Immature natural killer cell (primary cell): ENCODE data around the gene ZC3H7A. TPM values are rescaled to one million over a fixed set of nuclear protein-coding genes. Genes with fewer than 3 reads are reported as not detected.

Source experiments
- DNase-seq, 3 donors: peaks; one replicate each; pipeline ENCODE4 v3.0.0; 2022; ENCODE audit warnings: mixed read lengths in 1 of 3
- H3K27ac Mint-ChIP-seq, 6 donors: one replicate each; pipeline ENCODE4 v1.8.0; 2020; ENCODE audit warnings: mixed read lengths in 6 of 6, mild to moderate bottlenecking in 5 of 6, inconsistent platforms in 4 of 6, moderate library complexity in 3 of 6
- H3K27me3 Mint-ChIP-seq, 3 donors: one replicate each; pipeline ENCODE4 v1.8.0; 2020 to 2021; ENCODE audit warnings: low read depth in 3 of 3, mild to moderate bottlenecking in 3 of 3, mixed read lengths in 3 of 3, moderate library complexity in 3 of 3, inconsistent platforms in 1 of 3
- H3K36me3 Mint-ChIP-seq, 3 donors: one replicate each; pipeline ENCODE4 v1.8.0; 2020; ENCODE audit warnings: mixed read lengths in 3 of 3, inconsistent platforms in 2 of 3, mild to moderate bottlenecking in 2 of 3
- H3K4me1 Mint-ChIP-seq, 2 donors: one replicate each; pipeline ENCODE4 v1.8.0; 2020; ENCODE audit warnings: inconsistent platforms in 2 of 2, mild to moderate bottlenecking in 2 of 2, mixed read lengths in 2 of 2, moderate library complexity in 1 of 2
- H3K4me3 Mint-ChIP-seq, 5 donors: one replicate each; pipeline ENCODE4 v1.8.0; 2020; ENCODE audit warnings: mild to moderate bottlenecking in 5 of 5, mixed read lengths in 5 of 5, inconsistent platforms in 3 of 5, moderate library complexity in 3 of 5
- H3K9me3 Mint-ChIP-seq, 6 donors: one replicate each; pipeline ENCODE4 v1.8.0; 2020; ENCODE audit warnings: mild to moderate bottlenecking in 6 of 6, mixed read lengths in 6 of 6, inconsistent platforms in 4 of 6, moderate library complexity in 3 of 6
- polyA plus RNA-seq, 3 donors: library from polyadenylated mRNA; unstranded; fragments of 300-500 nt; fragmentation: Illumina TruSeq; gene quantifications; one replicate each; pipeline ENCODE4 v1.2.3, GENCODE V29; 2021

ZC3H7A gene
- polyA plus RNA-seq, 3 donors from 2014 or later = 20.3 to 34.2 (median 29.2) TPM

DNA sequence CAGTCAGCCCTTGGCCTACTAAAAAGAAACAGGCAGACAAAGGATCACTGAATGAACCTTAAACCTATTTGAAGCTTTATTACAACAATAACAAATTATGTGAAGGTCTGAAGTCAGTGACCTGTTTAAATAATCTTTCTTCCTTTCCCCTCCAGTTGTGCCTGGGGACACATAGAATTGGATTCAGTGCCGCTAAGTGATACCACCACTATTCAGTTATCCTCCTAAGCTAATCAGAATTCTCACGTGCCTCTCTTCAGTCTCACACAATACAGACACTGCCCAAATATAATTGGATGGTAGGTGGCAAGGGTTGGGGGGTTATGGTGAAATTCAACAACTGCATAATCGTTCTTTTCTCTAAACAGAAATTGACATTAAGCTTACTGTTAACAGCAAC lies 65.8 kb downstream of the ZC3H7A start:
- peak overlapping the region in 1 of 6 donors; percentile 45 for H3K27ac Mint-ChIP-seq
- peaks cover 21 to 44% (median 26%) of the 10 kb centered on the region in 3 donors for H3K36me3 Mint-ChIP-seq
- H3K9me3 Mint-ChIP-seq = no peaks in the 10 kb centered on the region
- no peak for DNase-seq
- no peaks in the 10 kb centered on the region for H3K27me3 Mint-ChIP-seq
- peaks cover 16 to 50% of the 10 kb centered on the region in 2 donors for H3K4me1 Mint-ChIP-seq
- no peak overlapping the region for H3K4me3 Mint-ChIP-seq

DNA sequence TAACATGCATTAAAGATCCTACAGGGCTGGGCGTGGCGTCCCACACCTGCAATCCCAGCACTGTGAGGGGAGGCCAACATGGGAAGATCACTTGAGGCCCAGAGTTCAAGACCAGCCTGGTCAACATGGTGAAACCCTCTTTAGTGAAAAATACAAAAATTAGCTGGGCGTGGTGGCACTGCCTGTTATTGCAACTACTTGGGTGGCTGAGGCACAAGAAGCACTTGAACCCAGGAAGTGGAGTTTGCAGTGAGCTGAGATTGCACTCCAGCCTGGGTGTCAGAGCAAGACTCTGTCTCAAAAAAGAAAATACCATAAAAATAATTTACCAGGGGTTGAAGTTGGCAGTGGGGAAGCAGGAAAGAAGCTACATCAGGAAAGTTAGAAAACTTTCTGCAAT lies 67.3 kb downstream of the ZC3H7A start:
- Mint-ChIP-seq H3K36me3 (peaks cover 18 to 40% (median 25%) of the 10 kb centered on the region in 3 donors), H3K4me3 (no peak overlapping the region)

DNA sequence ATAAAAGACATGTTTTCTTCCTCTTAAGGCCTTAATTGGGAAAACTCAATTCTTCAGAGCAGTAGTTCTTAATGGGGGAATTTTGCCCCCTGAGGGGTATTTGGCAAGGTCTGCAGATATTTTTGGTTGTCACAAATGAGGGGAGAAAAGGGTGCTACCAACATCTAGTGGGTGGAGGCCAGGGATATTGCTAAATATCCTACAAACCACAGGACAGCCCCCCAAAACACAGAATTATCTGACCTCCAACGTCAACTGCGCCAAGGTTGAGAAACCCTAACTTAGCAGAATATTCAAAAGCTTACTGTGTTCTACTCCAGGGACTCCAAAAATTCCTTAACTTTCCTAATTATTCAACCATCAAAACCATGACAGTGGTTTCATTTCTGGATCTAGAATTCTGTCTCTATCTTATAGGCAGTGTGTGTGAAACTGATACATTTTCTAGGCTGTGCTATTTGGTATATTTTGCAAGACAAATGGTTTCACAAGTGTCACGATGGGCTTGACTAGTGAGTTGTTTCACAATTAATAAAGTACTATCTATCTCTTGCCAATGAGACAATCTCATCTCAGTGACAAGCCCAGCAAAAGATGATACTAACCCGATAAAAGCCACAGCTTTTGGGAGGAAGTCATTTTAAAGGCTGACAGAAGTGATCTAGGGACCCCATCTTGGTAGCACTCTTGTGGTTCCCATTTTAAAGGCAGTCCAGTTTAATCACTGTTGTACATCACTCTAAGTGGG lies 69.1 kb downstream of the ZC3H7A start:
- no peaks in the 10 kb centered on the region for H3K27me3 Mint-ChIP-seq
- DNase-seq = no peak
- H3K4me1 Mint-ChIP-seq = peaks cover 16 to 46% of the 10 kb centered on the region in 2 donors
- no peak overlapping the region for H3K4me3 Mint-ChIP-seq
- peaks cover 11 to 45% (median 26%) of the 10 kb centered on the region in 3 donors for H3K36me3 Mint-ChIP-seq
- no peaks in the 10 kb centered on the region for H3K9me3 Mint-ChIP-seq
- H3K27ac Mint-ChIP-seq = peak overlapping the region in 1 of 6 donors; percentile 40

More for the DNA sequence above, 67.3 kb downstream of the ZC3H7A start:
- H3K27me3 Mint-ChIP-seq = no peaks in the 10 kb centered on the region
- H3K9me3 Mint-ChIP-seq = no peaks in the 10 kb centered on the region
- peaks cover 16 to 48% of the 10 kb centered on the region in 2 donors for H3K4me1 Mint-ChIP-seq
- DNase-seq = no peak
- H3K27ac Mint-ChIP-seq = no peak overlapping the region

DNA sequence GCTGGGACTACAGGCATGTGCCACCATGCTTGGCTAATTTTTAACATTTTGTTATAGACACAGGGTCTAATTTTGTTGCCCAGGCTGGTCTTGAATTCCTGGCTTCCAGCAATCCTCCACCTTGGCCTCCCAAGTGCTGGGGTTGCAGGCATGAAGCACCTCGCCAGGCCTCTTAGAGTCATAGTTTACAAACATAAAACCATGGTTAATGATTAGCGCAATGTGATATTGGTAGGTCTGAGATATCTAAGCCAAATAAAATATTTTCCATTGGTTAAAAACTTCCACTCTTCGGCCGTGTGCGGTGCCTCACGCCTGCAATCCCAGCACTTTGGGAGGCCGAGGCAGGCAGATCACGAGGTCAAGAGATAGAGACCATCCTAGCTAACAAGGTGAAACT lies 71.0 kb downstream of the ZC3H7A start:
- Mint-ChIP-seq H3K27ac (no peak overlapping the region), H3K4me3 (no peak overlapping the region), H3K4me1 (peaks cover 16 to 47% of the 10 kb centered on the region in 2 donors), H3K27me3 (no peaks in the 10 kb centered on the region), H3K9me3 (no peaks in the 10 kb centered on the region), H3K36me3 (peaks cover 17 to 39% (median 23%) of the 10 kb centered on the region in 3 donors)
- DNase-seq = no peak

DNA sequence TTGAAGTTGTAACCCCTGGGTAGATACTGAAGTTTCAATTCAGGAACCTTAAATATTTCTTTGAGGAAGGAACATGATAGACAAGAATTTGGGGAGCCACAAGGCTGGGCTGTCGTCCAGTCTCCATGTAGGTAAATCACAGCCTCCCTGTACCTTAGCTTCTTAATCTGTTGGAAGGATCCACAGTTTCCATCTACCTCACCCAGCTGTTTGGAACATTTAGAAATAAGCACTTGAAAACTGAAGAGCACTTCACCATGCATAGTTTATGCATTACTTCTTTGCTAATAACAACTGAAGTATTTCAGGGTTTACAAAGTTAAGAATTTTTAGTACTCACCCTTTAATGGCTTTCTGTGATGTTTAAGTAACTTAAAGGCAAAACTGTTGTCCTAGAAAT lies 71.6 kb downstream of the ZC3H7A start:
- peak overlapping the region in 1 of 6 donors; percentile 35 for H3K27ac Mint-ChIP-seq
- no peak overlapping the region for H3K4me3 Mint-ChIP-seq
- peaks cover 17 to 39% (median 21%) of the 10 kb centered on the region in 3 donors for H3K36me3 Mint-ChIP-seq
- peaks cover 16 to 44% of the 10 kb centered on the region in 2 donors for H3K4me1 Mint-ChIP-seq
- DNase-seq = no peak
- H3K9me3 Mint-ChIP-seq = no peaks in the 10 kb centered on the region
- no peaks in the 10 kb centered on the region for H3K27me3 Mint-ChIP-seq

DNA sequence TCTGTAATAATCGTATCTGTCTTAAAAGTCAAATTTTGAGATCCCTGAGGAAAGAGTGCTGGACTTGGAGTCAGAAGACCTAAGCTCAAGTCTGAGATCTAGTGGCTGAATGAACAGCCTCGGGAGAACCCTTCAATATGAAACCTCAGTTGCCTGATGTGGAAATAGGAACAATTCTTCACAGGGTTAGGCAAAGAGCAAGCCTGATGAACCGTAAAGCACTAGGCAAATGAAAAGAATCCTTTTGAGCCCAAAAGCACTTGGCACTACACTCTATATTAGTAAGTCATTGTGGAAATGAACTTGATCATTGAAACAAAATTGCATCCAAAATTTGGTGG lies 74.6 kb downstream of the ZC3H7A start:
- H3K27ac Mint-ChIP-seq = peak overlapping the region in 2 of 6 donors; percentile 5 to 21
- H3K4me1 Mint-ChIP-seq = peaks cover 5 to 35% of the 10 kb centered on the region in 2 donors
- H3K36me3 Mint-ChIP-seq = peaks cover 19 to 37% (median 20%) of the 10 kb centered on the region in 3 donors
- no peak for DNase-seq
- peaks cover 0 to 2% (median 0%) of the 10 kb centered on the region in 3 donors for H3K27me3 Mint-ChIP-seq
- H3K9me3 Mint-ChIP-seq = no peaks in the 10 kb centered on the region
- H3K4me3 Mint-ChIP-seq = no peak overlapping the region

DNA sequence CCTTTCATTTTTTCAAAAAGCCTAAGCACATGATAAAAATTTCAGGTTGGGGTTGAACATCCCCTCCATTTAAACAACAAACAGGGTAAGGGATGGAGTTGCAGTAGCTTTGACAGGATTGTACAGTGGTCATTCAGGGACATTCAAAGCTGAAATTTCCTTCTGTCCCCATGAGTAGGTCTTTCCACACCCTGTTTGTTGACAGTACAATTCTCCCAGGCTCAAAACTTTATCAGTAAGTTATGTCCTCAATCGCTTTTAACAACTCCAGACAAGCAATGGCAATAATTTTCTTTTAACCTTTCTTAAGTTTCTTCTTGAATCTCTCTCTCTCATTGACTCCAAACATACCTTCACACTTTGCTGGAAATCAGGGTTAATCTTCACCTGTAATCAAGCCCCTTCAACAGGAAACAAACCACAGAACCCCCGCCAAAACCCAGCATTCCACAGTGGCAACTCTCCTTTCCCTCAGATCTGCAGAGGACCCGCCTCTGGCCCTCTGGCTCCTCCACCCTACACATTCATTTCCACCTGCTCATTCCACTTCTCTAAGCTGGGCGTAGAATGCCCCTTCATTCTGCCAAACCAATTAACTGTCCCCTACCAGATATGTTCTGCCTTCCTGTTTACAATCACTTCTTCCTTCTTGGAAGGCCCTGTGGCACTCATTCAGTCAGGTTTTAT lies 75.1 kb downstream of the ZC3H7A start:
- no peak for DNase-seq
- no peaks in the 10 kb centered on the region for H3K9me3 Mint-ChIP-seq
- no peak overlapping the region for H3K4me3 Mint-ChIP-seq
- peak overlapping the region in 2 of 6 donors; percentile 5 to 21 for H3K27ac Mint-ChIP-seq
- H3K27me3 Mint-ChIP-seq = peaks cover 0 to 2% (median 0%) of the 10 kb centered on the region in 3 donors
- peaks cover 3 to 35% of the 10 kb centered on the region in 2 donors for H3K4me1 Mint-ChIP-seq
- H3K36me3 Mint-ChIP-seq = peaks cover 19 to 37% (median 20%) of the 10 kb centered on the region in 3 donors

DNA sequence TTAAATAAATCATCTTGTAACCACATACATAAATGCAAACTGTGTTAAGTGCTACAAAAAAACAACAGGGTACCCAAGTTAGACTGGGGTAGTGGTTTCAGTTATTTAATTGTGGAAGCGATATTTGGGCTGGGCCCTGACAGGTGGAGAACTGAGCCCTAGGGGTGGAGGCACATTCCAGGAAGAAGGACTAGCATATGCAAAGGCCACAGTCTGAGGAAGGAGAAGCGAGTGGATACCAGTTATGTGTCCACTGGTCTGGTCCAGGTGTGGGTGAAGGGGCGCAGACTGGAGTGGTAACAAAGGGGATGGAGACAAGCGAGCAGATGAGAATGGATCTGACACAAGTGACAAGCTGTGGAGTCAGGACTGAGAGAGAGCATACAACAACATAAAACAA lies 77.3 kb downstream of the ZC3H7A start:
- Mint-ChIP-seq H3K4me1 (peaks cover 3 to 37% of the 10 kb centered on the region in 2 donors), H3K36me3 (peaks cover 17 to 38% (median 19%) of the 10 kb centered on the region in 3 donors), H3K9me3 (no peaks in the 10 kb centered on the region), H3K27me3 (peaks cover 0 to 2% (median 0%) of the 10 kb centered on the region in 3 donors), H3K4me3 (no peak overlapping the region), H3K27ac (peak overlapping the region in 2 of 6 donors; percentile 69 to 75)
- no peak for DNase-seq

DNA sequence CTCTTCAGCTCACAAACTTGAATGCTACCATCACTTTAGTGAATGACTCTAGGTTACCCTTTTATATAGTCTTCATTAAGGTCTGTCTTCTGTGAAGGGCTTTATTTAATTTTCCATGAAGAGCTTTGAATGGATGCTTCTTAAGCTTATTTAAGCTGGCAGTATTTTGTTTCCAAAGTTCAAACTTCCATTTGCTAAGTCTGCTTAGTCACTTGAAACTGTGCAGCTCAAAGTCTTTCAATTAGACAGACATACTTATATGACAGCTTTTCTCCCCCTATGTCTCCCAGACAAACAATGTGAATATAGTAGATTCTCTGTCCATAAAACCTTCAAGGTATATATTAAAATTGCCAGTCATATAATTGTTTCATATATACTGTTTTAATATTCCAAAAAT lies 77.9 kb downstream of the ZC3H7A start:
- no peaks in the 10 kb centered on the region for H3K9me3 Mint-ChIP-seq
- H3K4me3 Mint-ChIP-seq = no peak overlapping the region
- H3K27me3 Mint-ChIP-seq = peaks cover 0 to 2% (median 0%) of the 10 kb centered on the region in 3 donors
- H3K4me1 Mint-ChIP-seq = peaks cover 5 to 41% of the 10 kb centered on the region in 2 donors
- DNase-seq = no peak
- no peak overlapping the region for H3K27ac Mint-ChIP-seq
- H3K36me3 Mint-ChIP-seq = peaks cover 17 to 37% (median 22%) of the 10 kb centered on the region in 3 donors

DNA sequence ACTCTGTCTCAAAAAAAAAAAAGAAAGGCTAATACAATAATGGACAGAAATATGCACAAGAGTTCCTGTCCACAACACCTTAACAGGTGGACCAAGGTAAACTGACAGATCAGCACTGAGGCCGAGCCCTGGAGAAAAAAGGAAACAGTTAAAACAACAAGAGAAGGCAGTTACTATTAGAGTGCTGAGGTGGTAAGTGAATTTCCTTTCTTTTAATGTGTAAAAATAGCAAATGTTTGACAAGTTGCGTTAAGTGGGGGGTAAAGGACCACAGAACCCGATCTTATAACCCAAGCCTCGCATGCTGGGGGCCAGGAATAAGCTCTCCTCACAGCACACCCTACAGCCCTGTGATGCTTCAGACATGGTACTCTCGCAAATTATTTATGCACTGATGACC lies 79.2 kb downstream of the ZC3H7A start:
- peaks cover 0 to 2% (median 0%) of the 10 kb centered on the region in 3 donors for H3K27me3 Mint-ChIP-seq
- peaks cover 19 to 30% (median 22%) of the 10 kb centered on the region in 3 donors for H3K36me3 Mint-ChIP-seq
- peaks cover 5 to 35% of the 10 kb centered on the region in 2 donors for H3K4me1 Mint-ChIP-seq
- H3K4me3 Mint-ChIP-seq = no peak overlapping the region
- peak overlapping the region in 3 of 6 donors; percentile 13 to 69 (median 23) for H3K27ac Mint-ChIP-seq
- DNase-seq = no peak
- no peaks in the 10 kb centered on the region for H3K9me3 Mint-ChIP-seq

DNA sequence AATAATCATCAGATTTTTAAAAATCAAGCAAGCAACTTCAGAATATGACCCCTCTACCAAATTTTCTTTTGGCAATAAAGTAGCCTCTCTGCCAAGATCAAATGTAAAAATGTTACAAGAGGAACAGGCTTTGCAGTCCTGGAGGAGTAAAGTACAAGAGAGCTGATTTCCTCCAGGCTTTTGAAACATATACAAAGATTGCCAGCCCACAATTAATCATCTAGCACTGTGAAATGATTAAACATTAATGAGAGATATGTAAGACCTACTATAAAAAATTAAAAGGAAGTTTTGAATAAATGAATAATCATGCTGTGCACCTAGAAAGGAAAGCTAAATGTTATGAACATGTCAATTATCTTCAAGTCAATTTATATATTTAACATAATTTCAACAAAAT lies 80.7 kb downstream of the ZC3H7A start:
- H3K36me3 Mint-ChIP-seq = peaks cover 16 to 27% (median 17%) of the 10 kb centered on the region in 3 donors
- peaks cover 5 to 32% of the 10 kb centered on the region in 2 donors for H3K4me1 Mint-ChIP-seq
- no peak overlapping the region for H3K4me3 Mint-ChIP-seq
- H3K9me3 Mint-ChIP-seq = no peaks in the 10 kb centered on the region
- peaks cover 0 to 2% (median 0%) of the 10 kb centered on the region in 3 donors for H3K27me3 Mint-ChIP-seq
- DNase-seq = no peak
- peak overlapping the region in 1 of 6 donors; percentile 30 for H3K27ac Mint-ChIP-seq

DNA sequence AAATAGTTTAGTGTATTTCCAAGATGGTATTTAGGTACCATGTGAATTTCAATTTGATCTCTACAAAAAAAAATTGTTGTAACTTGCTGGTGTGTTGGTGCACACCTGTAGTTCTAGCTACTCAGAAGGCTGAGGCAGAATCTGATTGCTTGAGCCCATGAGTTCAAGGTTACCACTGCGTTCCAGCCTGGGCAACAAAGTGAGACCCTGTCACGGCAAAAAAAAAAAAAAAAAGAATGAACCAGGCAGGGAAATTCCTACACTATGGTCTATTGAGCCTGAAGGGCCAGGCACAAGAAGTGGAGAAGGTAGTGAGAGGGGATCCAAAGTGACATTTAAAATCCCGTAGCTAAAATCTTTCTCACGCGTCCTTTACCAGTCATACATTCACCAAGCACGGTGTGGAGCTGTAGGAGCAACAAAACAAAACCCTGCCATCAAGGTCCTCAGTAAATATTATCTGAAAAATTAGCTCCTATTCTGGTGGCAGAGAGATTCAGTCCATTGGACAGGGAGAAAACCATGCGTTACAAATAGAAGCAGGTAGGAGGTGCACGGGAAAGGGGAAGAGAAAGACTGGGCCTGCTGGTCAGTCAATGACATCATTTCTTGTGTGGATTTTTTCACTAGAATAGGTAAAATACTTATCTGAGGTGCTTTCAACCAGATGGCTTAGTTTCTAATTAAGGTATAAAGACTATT lies 81.7 kb downstream of the ZC3H7A start:
- H3K27me3 Mint-ChIP-seq = peaks cover 0 to 2% (median 2%) of the 10 kb centered on the region in 3 donors
- H3K9me3 Mint-ChIP-seq = no peaks in the 10 kb centered on the region
- H3K27ac Mint-ChIP-seq = no peak overlapping the region
- H3K4me3 Mint-ChIP-seq = no peak overlapping the region
- DNase-seq = no peak
- H3K36me3 Mint-ChIP-seq = peaks cover 16 to 30% (median 18%) of the 10 kb centered on the region in 3 donors
- peaks cover 5 to 32% of the 10 kb centered on the region in 2 donors for H3K4me1 Mint-ChIP-seq

DNA sequence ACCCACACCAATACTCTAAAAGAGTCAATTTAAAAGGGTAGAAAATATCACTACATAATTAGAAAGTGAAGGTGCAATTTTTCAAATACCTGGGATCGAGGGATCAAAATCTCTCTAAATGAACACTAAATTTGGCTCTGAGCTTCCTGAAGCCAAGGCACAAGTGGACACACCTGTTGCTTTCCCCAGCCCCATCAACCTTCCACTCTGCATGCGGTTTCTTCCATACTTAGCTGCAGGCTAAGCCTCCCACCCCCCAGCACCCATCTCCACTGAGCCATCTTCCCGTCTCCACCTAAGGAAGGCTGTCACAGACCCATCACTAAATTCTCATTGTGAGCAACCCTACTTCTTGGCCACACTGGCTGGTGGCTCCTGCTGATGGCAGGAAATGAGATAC lies 84.9 kb downstream of the ZC3H7A start:
- Mint-ChIP-seq H3K27me3 (peaks cover 0 to 2% (median 0%) of the 10 kb centered on the region in 3 donors), H3K4me1 (peaks cover 2 to 17% of the 10 kb centered on the region in 2 donors), H3K4me3 (no peak overlapping the region), H3K9me3 (no peaks in the 10 kb centered on the region), H3K27ac (peak overlapping the region in 2 of 6 donors; percentile 48 to 66), H3K36me3 (peaks cover 11 to 20% (median 19%) of the 10 kb centered on the region in 3 donors)
- no peak for DNase-seq
